ENCODE results near the gene UBAP1. TPM values are rescaled to one million over a fixed set of nuclear protein-coding genes. Genes with fewer than 3 reads are reported as not detected.

The UBAP1 gene
- total and polyA plus RNA-seq, 2 experiments from 2014 or later, result 17.4 to 20.7 TPM

- no peak for TF ChIP-seq ZNF462 (CRISPR knock-in tag; IDR thresholded peaks at IDR 0.05)
- TF ChIP-seq CTCF (conservative IDR thresholded peaks at IDR 0.05; ENCODE audit: low read depth in 2 of 2), result no peak
- TF ChIP-seq STAT1 (IDR thresholded peaks at IDR 0.05; ENCODE audit: unreplicated experiment), result no peak
- no peak for TF ChIP-seq EZH2 (IDR thresholded peaks at IDR 0.05; ENCODE audit: low read depth, unreplicated experiment)
- TF ChIP-seq NANOG (IDR thresholded peaks at IDR 0.05; ENCODE audit: borderline replicate concordance), result no peak
- TF ChIP-seq ETS1 (IDR thresholded peaks at IDR 0.05), result no peak
- no peak for TF ChIP-seq POLR2AphosphoS5 (IDR thresholded peaks at IDR 0.05; ENCODE audit: low read depth)
- TF ChIP-seq EZH2phosphoT487 (IDR thresholded peaks at IDR 0.05; ENCODE audit: unreplicated experiment), result no peak
- TF ChIP-seq CREB1 (CRISPR knock-in tag; IDR thresholded peaks at IDR 0.05; ENCODE audit: low read depth), result no peak
- no peak for TF ChIP-seq ZNF114 (CRISPR knock-in tag; IDR thresholded peaks at IDR 0.05)
These were observed 21.2 kb downstream of the UBAP1 start (continued) for GRCh38 chr9:34200092-34200491.
